SU-DHL-6 (cell line): ENCODE results near the gene TGM1.

Experiments used
- CTCF ChIP-seq: fragments of 200-600 bp; sonication (generic); IDR thresholded peaks from one replicate; pipeline ENCODE4 v1.5.1; 2017; ENCODE audit warnings: antibody characterized with exemption, mild to moderate bottlenecking, low read length, moderate library complexity; ENCODE audit not compliant: insufficient read depth, poor library complexity, severe bottlenecking
- EZH2phosphoT487 ChIP-seq: fragments of 200-600 bp; sonication (generic), shearing (Covaris generic); conservative IDR thresholded peaks from 2 replicates; pipeline ENCODE4 v1.6.1; 2018; ENCODE audit warnings: mild to moderate bottlenecking, antibody characterized with exemption, low read length, moderate library complexity, mixed read lengths

- TF ChIP-seq CTCF (peak; percentile 19), EZH2phosphoT487 (no peak)
Measured at GRCh38 chr14:24213866-24214662, 48.9 kb downstream of the TGM1 start.
